SW 1271 (cell line): ENCODE data around the gene SLC2A9.

Experiments used
- DNase-seq, 2 experiments: peaks; one replicate each; lab custom pipeline; 2025; lab: John Stamatoyannopoulos, UW

The SLC2A9 gene

GRCh38 chr4:9962611-9963314, 58.5 kb downstream of the SLC2A9 start:
- no peak for DNase-seq

GRCh38 chr4:9954468-9954867, 66.8 kb downstream of the SLC2A9 start:
- DNase-seq, result no peak

GRCh38 chr4:9953089-9953488, 68.2 kb downstream of the SLC2A9 start:
- no peak for DNase-seq

- no peak for DNase-seq
These were observed 68.8 kb downstream of the SLC2A9 start for GRCh38 chr4:9952415-9952950.

GRCh38 chr4:9949573-9949972, 71.7 kb downstream of the SLC2A9 start:
- DNase-seq, result no peak

- no peak for DNase-seq
These were observed 73.9 kb downstream of the SLC2A9 start for GRCh38 chr4:9947168-9948062.

GRCh38 chr4:9946170-9946569, 75.1 kb downstream of the SLC2A9 start:
- no peak for DNase-seq

GRCh38 chr4:9944431-9945425, 76.6 kb downstream of the SLC2A9 start:
- no peak for DNase-seq

GRCh38 chr4:9943761-9944160, 77.5 kb downstream of the SLC2A9 start:
- no peak for DNase-seq

GRCh38 chr4:9942921-9943600, 78.2 kb downstream of the SLC2A9 start:
- DNase-seq, result no peak

GRCh38 chr4:9942139-9942538, 79.2 kb downstream of the SLC2A9 start:
- DNase-seq, result no peak

GRCh38 chr4:9940041-9940440, 81.3 kb downstream of the SLC2A9 start:
- DNase-seq, result no peak

- no peak for DNase-seq
These were observed 82.4 kb downstream of the SLC2A9 start for GRCh38 chr4:9938933-9939332.

GRCh38 chr4:9937078-9937477, 84.2 kb downstream of the SLC2A9 start:
- DNase-seq, result no peak

GRCh38 chr4:9936129-9936644, 85.1 kb downstream of the SLC2A9 start:
- no peak for DNase-seq

- DNase-seq, result no peak
These were observed 87.3 kb downstream of the SLC2A9 start for GRCh38 chr4:9933956-9934355.

GRCh38 chr4:9933184-9933583, 88.1 kb downstream of the SLC2A9 start:
- no peak for DNase-seq

GRCh38 chr4:9932771-9933170, 88.5 kb downstream of the SLC2A9 start:
- DNase-seq, result no peak

GRCh38 chr4:9931146-9931545, 90.2 kb downstream of the SLC2A9 start:
- no peak for DNase-seq

GRCh38 chr4:9929111-9929510, 92.2 kb downstream of the SLC2A9 start:
- DNase-seq, result no peak
